HCT116 (cell line): ENCODE results near the gene TBL1X. TPM values are rescaled to one million over a fixed set of nuclear protein-coding genes. Genes with fewer than 3 reads are reported as not detected.

Source experiments
- ATAC-seq: fragments of 200-7000 bp; cut with Tn5 transposase; 2 replicates; pipeline ENCODE4 v1.9.1; 2020; ENCODE audit warnings: mild to moderate bottlenecking, moderate library complexity
- BruUV-seq: library from RNA; stranded (reverse); fragments of 400-500 nt; replicated peaks from 2 replicates; lab custom pipeline; 2021; lab: Mats Ljungman, UMichigan
- CTCF ChIA-PET: fragments of 300-600 bp; sonication (Branson Sonifier 250); formaldehyde crosslinking; loops from one replicate; lab custom pipeline; 2021; ENCODE audit warnings: antibody characterized with exemption; lab: Charles Lee
- POLR2A ChIA-PET: fragments of 300-600, 350-600 bp; sonication (Branson Sonifier 250); formaldehyde crosslinking; loops from one replicate; lab custom pipeline; 2021; ENCODE audit warnings: antibody characterized with exemption; lab: Charles Lee
- RAD21 ChIA-PET, 2 experiments: fragments of 300-600 bp; sonication (Branson Sonifier 250); formaldehyde crosslinking; loops; one replicate each; lab custom pipeline; 2023; ENCODE audit warnings: low total read pairs in 2 of 2; ENCODE audit not compliant: uncharacterized antibody in 2 of 2, unreplicated experiment in 2 of 2, low non-redundant PET in 1 of 2; lab: Charles Lee
- DNase-seq: peaks from one replicate; pipeline ENCODE4 v3.0.0-alpha.2; 2010; ENCODE audit warnings: low read depth, low spot score
- H2AFZ ChIP-seq: fragments of 200-600 bp; shearing (Covaris generic), sonication (generic); 2 replicates; pipeline ENCODE4 v1.6.1; 2017; ENCODE audit warnings: low read depth, mixed run types, mixed read lengths, antibody characterized with exemption, low read length; ENCODE audit not compliant: poor library complexity, severe bottlenecking
- H3K27ac ChIP-seq: 2 replicates; pipeline ENCODE4 v1.5.1; 2012; ENCODE audit warnings: low read depth, low read length
- H3K27me3 ChIP-seq: fragments of 200-600 bp; sonication (generic); 2 replicates; pipeline ENCODE4 v1.6.1; 2016; ENCODE audit warnings: mixed run types, low read length, mixed read lengths; ENCODE audit not compliant: insufficient read depth
- H3K36me3 ChIP-seq, 2 experiments: fragments of 200-500 bp in 1 of 2; fragments of 200-600 bp in 1 of 2; sonication (Bioruptor generic) in 1 of 2; sonication (generic) in 1 of 2; 2 replicates each; pipeline versions ENCODE4 v1.5.1 to v1.6.1; 2014 to 2016; ENCODE audit warnings: low read length in 2 of 2, inconsistent platforms in 1 of 2, mixed read lengths in 1 of 2, mixed run types in 1 of 2; ENCODE audit not compliant: insufficient read depth in 2 of 2, control insufficient read depth in 1 of 2
- H3K4me1 ChIP-seq, 2 experiments: fragments of 200-600 bp in 1 of 2; sonication (generic) in 1 of 2; 2 replicates each; pipeline versions ENCODE4 v1.5.1 to v1.6.1; 2012 to 2017; ENCODE audit warnings: low read length in 2 of 2, inconsistent platforms in 1 of 2, mild to moderate bottlenecking in 1 of 2, mixed read lengths in 1 of 2, mixed run types in 1 of 2, moderate library complexity in 1 of 2; ENCODE audit not compliant: insufficient read depth in 2 of 2, control insufficient read depth in 1 of 2
- H3K4me2 ChIP-seq: fragments of 200-600 bp; sonication (generic); 2 replicates; pipeline ENCODE4 v1.6.1; 2017; ENCODE audit warnings: mixed run types, low read length, mixed read lengths
- H3K4me3 ChIP-seq, 2 experiments: fragments of 200-600 bp in 1 of 2; sonication (generic) in 1 of 2; replicated peaks in 1 of 2; 2 replicates each; pipeline ENCODE4 v1.5.1; 2011 to 2016; ENCODE audit warnings: low read length in 2 of 2, control low read depth in 1 of 2, low read depth in 1 of 2, mild to moderate bottlenecking in 1 of 2, mixed read lengths in 1 of 2, mixed run types in 1 of 2
- H3K79me2 ChIP-seq: fragments of 200-600 bp; sonication (generic); 2 replicates; pipeline ENCODE4 v1.6.1; 2017; ENCODE audit warnings: mild to moderate bottlenecking, mixed run types, low read length, moderate library complexity, mixed read lengths; ENCODE audit not compliant: insufficient read depth
- H3K9ac ChIP-seq: fragments of 200-600 bp; sonication (generic); 2 replicates; pipeline ENCODE4 v1.6.1; 2016; ENCODE audit warnings: low read length, mixed read lengths
- H3K9me2 ChIP-seq: fragments of 200-600 bp; sonication (generic), shearing (Covaris generic); 2 replicates; pipeline ENCODE4 v1.6.1; 2017; ENCODE audit warnings: mixed run types, mild to moderate bottlenecking, moderate library complexity; ENCODE audit not compliant: insufficient read depth
- H3K9me3 ChIP-seq, 2 experiments: fragments of 200-500 bp in 1 of 2; fragments of 200-600 bp in 1 of 2; sonication (Bioruptor generic) in 1 of 2; sonication (generic) in 1 of 2; 2 replicates each; pipeline ENCODE4 v1.6.1; 2014 to 2017; ENCODE audit warnings: low read length in 2 of 2, mixed read lengths in 2 of 2, inconsistent platforms in 1 of 2, low read depth in 1 of 2, mild to moderate bottlenecking in 1 of 2, mixed run types in 1 of 2, moderate library complexity in 1 of 2; ENCODE audit not compliant: control insufficient read depth in 1 of 2, insufficient read depth in 1 of 2
- H4K20me1 ChIP-seq: fragments of 200-600 bp; sonication (generic), shearing (Covaris generic); 2 replicates; pipeline ENCODE4 v1.6.1; 2017; ENCODE audit warnings: mixed run types, mild to moderate bottlenecking, moderate library complexity; ENCODE audit not compliant: insufficient read depth
- CBX3 ChIP-seq: IDR thresholded peaks from 2 replicates; pipeline ENCODE4 v1.6.1; 2012; ENCODE audit warnings: low read depth
- SP1 ChIP-seq: IDR thresholded peaks from 2 replicates; pipeline ENCODE4 v1.6.1; 2012; ENCODE audit warnings: low read depth
- intact Hi-C: fragments of 100-400 bp; cut with micrococcal nuclease; formaldehyde crosslinking; loops from 2 replicates; pipeline ENCODE4 v1.10.0; 2022
- total RNA-seq: library from RNA; stranded (reverse); gene quantifications from one replicate; pipeline ENCODE4 v1.2.1, GENCODE V29; 2021; ENCODE audit not compliant: unreplicated experiment
- TF ChIP-seq, protein P1 (sequence below): IDR thresholded peaks from 2 replicates; pipeline ENCODE4 v1.6.1; 2012
- TF ChIP-seq, protein P2 (sequence below): IDR thresholded peaks from 2 replicates; pipeline ENCODE4 v1.6.1; 2012; ENCODE audit warnings: low read depth
- TF ChIP-seq, protein P3 (sequence below): IDR thresholded peaks from 2 replicates; pipeline ENCODE4 v1.6.1; 2011; ENCODE audit warnings: mild to moderate bottlenecking, low read length, moderate library complexity; ENCODE audit not compliant: insufficient replicate concordance; ENCODE audit errors: extremely low read depth
- TF ChIP-seq, protein P4 (sequence below), 3 experiments: fragments of 200-600 bp in 1 of 3; sonication (generic) in 1 of 3; IDR thresholded peaks in 2 of 3; conservative IDR thresholded peaks in 1 of 3; 2 replicates each; pipeline ENCODE4 v1.5.1; 2012 to 2017; ENCODE audit warnings: low read depth in 2 of 3, low read length in 2 of 3, antibody characterized with exemption in 1 of 3, borderline replicate concordance in 1 of 3, control low read depth in 1 of 3, mild to moderate bottlenecking in 1 of 3, mixed read lengths in 1 of 3, mixed run types in 1 of 3, moderate library complexity in 1 of 3; ENCODE audit not compliant: insufficient read depth in 1 of 3

TBL1X gene
- total RNA-seq, 1 experiment from 2014 or later, result 37.8 TPM

DNA sequence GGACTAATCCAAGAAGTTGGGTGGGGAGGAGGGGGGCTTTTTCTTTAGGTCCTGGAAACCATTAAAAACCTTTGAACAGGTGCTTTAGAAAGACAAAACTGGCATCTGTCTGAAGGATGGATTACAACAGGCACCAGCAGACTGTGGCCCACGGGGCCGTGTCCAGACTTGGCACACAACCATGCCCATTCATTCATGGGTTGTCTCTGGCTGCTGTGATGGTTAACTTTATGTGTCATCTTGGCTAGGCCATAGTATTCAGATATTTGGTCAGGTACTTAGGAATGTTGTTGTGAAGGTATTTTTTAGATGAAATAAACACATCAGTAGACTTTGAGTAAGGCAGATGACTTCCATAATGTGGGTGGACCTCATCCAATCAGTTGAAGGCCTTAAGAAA lies 45.5 kb downstream of the TBL1X start:
- CTCF ChIA-PET, result no interaction called here
- ATAC-seq (no peak), DNase-seq (no peak)
- Histone ChIP-seq H3K9me3 (no peaks in the 10 kb centered on the region), H3K4me1 (no peaks in the 10 kb centered on the region), H3K9ac (no peak overlapping the region), H3K4me3 (no peak overlapping the region), H3K79me2 (no peaks in the 10 kb centered on the region), H3K4me2 (no peak overlapping the region), H3K9me2 (no peaks in the 10 kb centered on the region), H3K27ac (no peak overlapping the region), H3K27me3 (no peaks in the 10 kb centered on the region), H3K36me3 (no peaks in the 10 kb centered on the region), H2AFZ (no peak overlapping the region), H4K20me1 (no peaks in the 10 kb centered on the region)
- no TSS peak for BruUV-seq
- POLR2A ChIA-PET, result no interaction called here
- RAD21 ChIA-PET, result no interaction called here
- TF ChIP-seq, protein P1, sequence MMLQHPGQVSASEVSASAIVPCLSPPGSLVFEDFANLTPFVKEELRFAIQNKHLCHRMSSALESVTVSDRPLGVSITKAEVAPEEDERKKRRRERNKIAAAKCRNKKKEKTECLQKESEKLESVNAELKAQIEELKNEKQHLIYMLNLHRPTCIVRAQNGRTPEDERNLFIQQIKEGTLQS, result no peak
- TF ChIP-seq, protein P2, sequence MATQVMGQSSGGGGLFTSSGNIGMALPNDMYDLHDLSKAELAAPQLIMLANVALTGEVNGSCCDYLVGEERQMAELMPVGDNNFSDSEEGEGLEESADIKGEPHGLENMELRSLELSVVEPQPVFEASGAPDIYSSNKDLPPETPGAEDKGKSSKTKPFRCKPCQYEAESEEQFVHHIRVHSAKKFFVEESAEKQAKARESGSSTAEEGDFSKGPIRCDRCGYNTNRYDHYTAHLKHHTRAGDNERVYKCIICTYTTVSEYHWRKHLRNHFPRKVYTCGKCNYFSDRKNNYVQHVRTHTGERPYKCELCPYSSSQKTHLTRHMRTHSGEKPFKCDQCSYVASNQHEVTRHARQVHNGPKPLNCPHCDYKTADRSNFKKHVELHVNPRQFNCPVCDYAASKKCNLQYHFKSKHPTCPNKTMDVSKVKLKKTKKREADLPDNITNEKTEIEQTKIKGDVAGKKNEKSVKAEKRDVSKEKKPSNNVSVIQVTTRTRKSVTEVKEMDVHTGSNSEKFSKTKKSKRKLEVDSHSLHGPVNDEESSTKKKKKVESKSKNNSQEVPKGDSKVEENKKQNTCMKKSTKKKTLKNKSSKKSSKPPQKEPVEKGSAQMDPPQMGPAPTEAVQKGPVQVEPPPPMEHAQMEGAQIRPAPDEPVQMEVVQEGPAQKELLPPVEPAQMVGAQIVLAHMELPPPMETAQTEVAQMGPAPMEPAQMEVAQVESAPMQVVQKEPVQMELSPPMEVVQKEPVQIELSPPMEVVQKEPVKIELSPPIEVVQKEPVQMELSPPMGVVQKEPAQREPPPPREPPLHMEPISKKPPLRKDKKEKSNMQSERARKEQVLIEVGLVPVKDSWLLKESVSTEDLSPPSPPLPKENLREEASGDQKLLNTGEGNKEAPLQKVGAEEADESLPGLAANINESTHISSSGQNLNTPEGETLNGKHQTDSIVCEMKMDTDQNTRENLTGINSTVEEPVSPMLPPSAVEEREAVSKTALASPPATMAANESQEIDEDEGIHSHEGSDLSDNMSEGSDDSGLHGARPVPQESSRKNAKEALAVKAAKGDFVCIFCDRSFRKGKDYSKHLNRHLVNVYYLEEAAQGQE, result no peak
- TF ChIP-seq SP1, result no peak
- TF ChIP-seq, protein P3, sequence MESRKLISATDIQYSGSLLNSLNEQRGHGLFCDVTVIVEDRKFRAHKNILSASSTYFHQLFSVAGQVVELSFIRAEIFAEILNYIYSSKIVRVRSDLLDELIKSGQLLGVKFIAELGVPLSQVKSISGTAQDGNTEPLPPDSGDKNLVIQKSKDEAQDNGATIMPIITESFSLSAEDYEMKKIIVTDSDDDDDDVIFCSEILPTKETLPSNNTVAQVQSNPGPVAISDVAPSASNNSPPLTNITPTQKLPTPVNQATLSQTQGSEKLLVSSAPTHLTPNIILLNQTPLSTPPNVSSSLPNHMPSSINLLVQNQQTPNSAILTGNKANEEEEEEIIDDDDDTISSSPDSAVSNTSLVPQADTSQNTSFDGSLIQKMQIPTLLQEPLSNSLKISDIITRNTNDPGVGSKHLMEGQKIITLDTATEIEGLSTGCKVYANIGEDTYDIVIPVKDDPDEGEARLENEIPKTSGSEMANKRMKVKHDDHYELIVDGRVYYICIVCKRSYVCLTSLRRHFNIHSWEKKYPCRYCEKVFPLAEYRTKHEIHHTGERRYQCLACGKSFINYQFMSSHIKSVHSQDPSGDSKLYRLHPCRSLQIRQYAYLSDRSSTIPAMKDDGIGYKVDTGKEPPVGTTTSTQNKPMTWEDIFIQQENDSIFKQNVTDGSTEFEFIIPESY, result no peak
- TF ChIP-seq, protein P4, sequence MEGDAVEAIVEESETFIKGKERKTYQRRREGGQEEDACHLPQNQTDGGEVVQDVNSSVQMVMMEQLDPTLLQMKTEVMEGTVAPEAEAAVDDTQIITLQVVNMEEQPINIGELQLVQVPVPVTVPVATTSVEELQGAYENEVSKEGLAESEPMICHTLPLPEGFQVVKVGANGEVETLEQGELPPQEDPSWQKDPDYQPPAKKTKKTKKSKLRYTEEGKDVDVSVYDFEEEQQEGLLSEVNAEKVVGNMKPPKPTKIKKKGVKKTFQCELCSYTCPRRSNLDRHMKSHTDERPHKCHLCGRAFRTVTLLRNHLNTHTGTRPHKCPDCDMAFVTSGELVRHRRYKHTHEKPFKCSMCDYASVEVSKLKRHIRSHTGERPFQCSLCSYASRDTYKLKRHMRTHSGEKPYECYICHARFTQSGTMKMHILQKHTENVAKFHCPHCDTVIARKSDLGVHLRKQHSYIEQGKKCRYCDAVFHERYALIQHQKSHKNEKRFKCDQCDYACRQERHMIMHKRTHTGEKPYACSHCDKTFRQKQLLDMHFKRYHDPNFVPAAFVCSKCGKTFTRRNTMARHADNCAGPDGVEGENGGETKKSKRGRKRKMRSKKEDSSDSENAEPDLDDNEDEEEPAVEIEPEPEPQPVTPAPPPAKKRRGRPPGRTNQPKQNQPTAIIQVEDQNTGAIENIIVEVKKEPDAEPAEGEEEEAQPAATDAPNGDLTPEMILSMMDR (IDR thresholded peaks at IDR 0.05 in 2 of 3, conservative IDR thresholded peaks at IDR 0.05 in 1 of 3; ENCODE audit: borderline replicate concordance in 1 of 3, insufficient read depth in 1 of 3, low read depth in 2 of 3, low read length in 2 of 3), result no peak
- TF ChIP-seq CBX3, result no peak
- intact Hi-C loops, result no loop called here
